Glutamatergic neuron (in vitro differentiated cells): ENCODE measurements around the gene AGTRAP. TPM values are rescaled to one million over a fixed set of nuclear protein-coding genes. Genes with fewer than 3 reads are reported as not detected.

Source experiments
- DNase-seq: peaks from one replicate; pipeline ENCODE4 v3.0.0; 2022
- H3K27ac Mint-ChIP-seq: one replicate; pipeline ENCODE4 v1.8.0; 2020; ENCODE audit warnings: mild to moderate bottlenecking, mixed read lengths, inconsistent platforms; ENCODE audit not compliant: unreplicated experiment
- H3K27me3 Mint-ChIP-seq: one replicate; pipeline ENCODE4 v1.8.0; 2020; ENCODE audit warnings: mild to moderate bottlenecking, moderate library complexity, mixed read lengths, inconsistent platforms; ENCODE audit not compliant: unreplicated experiment
- H3K36me3 Mint-ChIP-seq: one replicate; pipeline ENCODE4 v1.8.0; 2020; ENCODE audit warnings: mild to moderate bottlenecking, mixed read lengths, inconsistent platforms; ENCODE audit not compliant: unreplicated experiment
- H3K4me1 Mint-ChIP-seq: one replicate; pipeline ENCODE4 v1.8.0; 2020; ENCODE audit warnings: mild to moderate bottlenecking, low read depth, mixed read lengths, inconsistent platforms; ENCODE audit not compliant: unreplicated experiment
- H3K4me3 Mint-ChIP-seq: one replicate; pipeline ENCODE4 v1.8.0; 2020; ENCODE audit warnings: mild to moderate bottlenecking, mixed read lengths, inconsistent platforms; ENCODE audit not compliant: unreplicated experiment
- H3K9me3 Mint-ChIP-seq: one replicate; pipeline ENCODE4 v1.8.0; 2020; ENCODE audit warnings: mild to moderate bottlenecking, moderate library complexity, mixed read lengths, inconsistent platforms; ENCODE audit not compliant: unreplicated experiment
- total RNA-seq: library from RNA; stranded (reverse); fragmentation: NEBNext Ultra II Directional; extraction: Animal tissue kit (Norgen Biotek cat#: 25700); gene quantifications from one replicate; pipeline ENCODE4 v1.2.1, GENCODE V29; 2021; ENCODE audit not compliant: unreplicated experiment
- TF ChIP-seq, protein P1 (sequence below): fragments of 200-600 bp; sonication (generic); IDR thresholded peaks from one replicate; pipeline ENCODE4 v1.5.0; 2021; ENCODE audit not compliant: partially characterized antibody, unreplicated experiment

The AGTRAP gene
- total RNA-seq, 1 donor from 2014 or later = 6.1 TPM

DNA sequence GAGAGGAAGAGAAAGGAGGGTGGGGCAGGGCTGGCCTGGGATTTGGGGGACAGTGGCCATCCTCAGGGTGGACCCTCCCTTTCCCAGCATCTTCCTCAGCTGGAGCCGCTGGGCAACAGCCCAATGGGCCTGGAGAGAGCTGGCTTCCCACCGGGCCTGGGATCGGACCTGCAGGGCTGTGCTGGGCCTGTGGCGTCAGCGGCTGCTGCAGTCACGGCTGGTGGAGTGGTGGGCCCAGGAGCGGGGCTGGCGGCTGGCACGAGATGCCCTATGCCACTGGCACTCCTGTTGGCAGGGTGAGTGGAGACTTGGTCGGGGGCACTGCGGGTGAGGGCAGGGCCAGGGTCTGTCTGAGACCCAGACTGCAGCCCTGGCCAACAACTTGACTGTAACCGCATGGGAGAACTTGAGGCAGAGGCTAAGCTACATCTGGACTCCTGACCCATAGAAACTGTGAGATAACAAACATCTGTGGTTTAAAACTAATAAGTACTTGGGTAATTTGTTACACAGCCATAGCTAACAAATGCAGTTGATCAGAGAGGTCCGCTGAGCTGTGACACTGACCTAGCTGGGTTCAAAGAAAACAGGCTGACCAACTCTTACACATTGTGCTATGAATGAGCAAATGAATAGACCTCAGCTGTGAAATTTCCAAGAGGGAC lies 43.9 kb downstream of the AGTRAP start:
- Mint-ChIP-seq H3K27me3 (no peaks in the 10 kb centered on the region), H3K4me1 (no peaks in the 10 kb centered on the region), H3K4me3 (no peak overlapping the region), H3K9me3 (peaks cover 2% of the 10 kb centered on the region), H3K36me3 (no peaks in the 10 kb centered on the region), H3K27ac (no peak overlapping the region)
- no peak for DNase-seq
- TF ChIP-seq, protein P1, sequence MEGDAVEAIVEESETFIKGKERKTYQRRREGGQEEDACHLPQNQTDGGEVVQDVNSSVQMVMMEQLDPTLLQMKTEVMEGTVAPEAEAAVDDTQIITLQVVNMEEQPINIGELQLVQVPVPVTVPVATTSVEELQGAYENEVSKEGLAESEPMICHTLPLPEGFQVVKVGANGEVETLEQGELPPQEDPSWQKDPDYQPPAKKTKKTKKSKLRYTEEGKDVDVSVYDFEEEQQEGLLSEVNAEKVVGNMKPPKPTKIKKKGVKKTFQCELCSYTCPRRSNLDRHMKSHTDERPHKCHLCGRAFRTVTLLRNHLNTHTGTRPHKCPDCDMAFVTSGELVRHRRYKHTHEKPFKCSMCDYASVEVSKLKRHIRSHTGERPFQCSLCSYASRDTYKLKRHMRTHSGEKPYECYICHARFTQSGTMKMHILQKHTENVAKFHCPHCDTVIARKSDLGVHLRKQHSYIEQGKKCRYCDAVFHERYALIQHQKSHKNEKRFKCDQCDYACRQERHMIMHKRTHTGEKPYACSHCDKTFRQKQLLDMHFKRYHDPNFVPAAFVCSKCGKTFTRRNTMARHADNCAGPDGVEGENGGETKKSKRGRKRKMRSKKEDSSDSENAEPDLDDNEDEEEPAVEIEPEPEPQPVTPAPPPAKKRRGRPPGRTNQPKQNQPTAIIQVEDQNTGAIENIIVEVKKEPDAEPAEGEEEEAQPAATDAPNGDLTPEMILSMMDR = no peak

DNA sequence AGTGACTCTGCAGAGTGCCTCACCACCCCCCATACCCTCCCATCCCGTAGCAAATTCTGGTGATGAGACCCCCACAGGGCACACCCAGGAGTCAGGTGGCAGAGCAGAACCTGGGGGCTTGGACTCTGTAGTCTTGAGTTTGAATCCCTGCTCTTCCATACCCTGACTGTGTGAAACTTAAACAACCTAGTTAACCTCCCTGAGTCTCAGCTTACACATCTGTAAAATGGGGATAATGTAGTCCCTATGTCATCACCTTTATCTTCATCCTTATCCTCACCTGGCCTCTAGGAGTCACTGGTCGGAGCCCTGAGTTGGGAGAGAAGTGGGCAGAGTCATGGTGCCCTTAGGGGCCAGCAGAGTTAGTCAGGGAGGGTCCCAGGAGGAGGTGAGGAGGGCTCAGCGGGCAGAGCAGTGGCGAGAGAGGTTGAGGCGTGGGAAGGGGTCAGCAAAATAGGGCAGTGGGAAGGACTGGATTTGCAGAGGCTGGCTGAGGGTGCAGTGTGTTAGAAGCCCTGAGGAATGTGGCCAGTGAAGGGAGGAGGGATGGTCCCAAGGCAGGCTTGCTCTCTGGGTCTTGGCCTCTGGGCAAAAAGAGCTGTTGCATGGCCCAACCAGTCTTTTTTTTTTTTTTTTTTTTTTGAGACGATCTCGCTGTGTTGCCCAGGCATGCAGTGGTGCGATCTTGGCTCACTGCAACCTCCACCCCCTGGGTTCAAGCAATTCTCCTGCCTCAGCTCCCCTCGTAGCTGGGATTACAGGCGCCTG lies 44.6 kb downstream of the AGTRAP start:
- H3K4me3 Mint-ChIP-seq = no peak overlapping the region
- no peaks in the 10 kb centered on the region for H3K27me3 Mint-ChIP-seq
- peaks cover 2% of the 10 kb centered on the region for H3K9me3 Mint-ChIP-seq
- H3K4me1 Mint-ChIP-seq = peaks cover 2% of the 10 kb centered on the region
- DNase-seq = no peak
- H3K27ac Mint-ChIP-seq = no peak overlapping the region
- TF ChIP-seq, protein P1 = no peak
- no peaks in the 10 kb centered on the region for H3K36me3 Mint-ChIP-seq

DNA sequence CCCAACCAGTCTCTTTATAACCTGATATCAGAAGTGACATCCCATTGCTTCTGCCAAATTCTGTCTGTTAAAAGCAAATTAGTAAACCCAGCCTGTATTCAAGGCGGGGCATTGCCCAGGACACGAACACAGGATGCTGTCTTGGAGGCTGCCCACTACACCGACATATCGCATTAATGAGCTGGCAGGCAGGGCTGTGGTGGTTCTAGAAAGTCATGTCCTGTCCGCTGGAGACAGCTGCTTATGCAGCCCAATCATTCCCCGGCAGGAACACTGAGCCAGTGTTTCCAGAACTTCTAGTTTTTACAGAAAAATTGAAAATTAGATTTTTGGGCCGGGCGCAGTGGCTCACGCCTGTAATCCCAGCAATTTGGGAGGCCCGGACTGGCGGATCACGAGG lies 45.4 kb downstream of the AGTRAP start:
- Mint-ChIP-seq H3K4me3 (no peak overlapping the region), H3K4me1 (peaks cover 2% of the 10 kb centered on the region), H3K27me3 (no peaks in the 10 kb centered on the region), H3K9me3 (peaks cover 4% of the 10 kb centered on the region), H3K27ac (no peak overlapping the region), H3K36me3 (no peaks in the 10 kb centered on the region)
- TF ChIP-seq, protein P1 = no peak
- DNase-seq = no peak

DNA sequence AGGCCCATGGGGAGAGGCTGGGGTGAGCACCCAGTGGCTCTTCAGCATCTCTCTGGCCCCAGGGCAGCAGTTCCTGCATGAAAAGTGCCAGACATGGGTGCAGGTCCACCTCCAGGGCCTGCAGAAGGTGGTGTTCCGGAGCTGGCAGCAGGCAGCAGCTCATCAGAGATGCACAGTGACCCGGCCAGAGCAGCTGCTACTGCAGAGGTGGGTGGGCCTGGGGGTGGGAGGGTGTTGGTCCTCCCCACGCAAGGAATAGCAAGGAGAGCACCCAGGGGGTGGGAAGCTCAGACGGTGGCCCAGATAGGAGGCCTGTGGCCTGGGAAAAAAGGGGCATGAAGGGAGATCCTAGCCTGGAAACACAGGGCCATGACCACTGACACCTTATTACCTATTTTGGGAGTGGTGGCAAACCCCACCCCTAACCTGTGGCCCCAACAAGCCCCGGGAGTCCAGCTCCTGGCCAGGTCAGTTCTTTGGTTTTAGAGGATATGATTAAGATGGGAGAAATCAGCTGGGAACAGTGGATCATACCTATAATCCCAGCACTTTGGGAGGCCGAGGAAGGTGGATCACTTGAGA lies 46.3 kb downstream of the AGTRAP start:
- Mint-ChIP-seq H3K27ac (no peak overlapping the region), H3K9me3 (peaks cover 2% of the 10 kb centered on the region), H3K4me1 (peaks cover 2% of the 10 kb centered on the region), H3K27me3 (no peaks in the 10 kb centered on the region), H3K4me3 (no peak overlapping the region), H3K36me3 (no peaks in the 10 kb centered on the region)
- no peak for DNase-seq
- TF ChIP-seq, protein P1 = no peak

DNA sequence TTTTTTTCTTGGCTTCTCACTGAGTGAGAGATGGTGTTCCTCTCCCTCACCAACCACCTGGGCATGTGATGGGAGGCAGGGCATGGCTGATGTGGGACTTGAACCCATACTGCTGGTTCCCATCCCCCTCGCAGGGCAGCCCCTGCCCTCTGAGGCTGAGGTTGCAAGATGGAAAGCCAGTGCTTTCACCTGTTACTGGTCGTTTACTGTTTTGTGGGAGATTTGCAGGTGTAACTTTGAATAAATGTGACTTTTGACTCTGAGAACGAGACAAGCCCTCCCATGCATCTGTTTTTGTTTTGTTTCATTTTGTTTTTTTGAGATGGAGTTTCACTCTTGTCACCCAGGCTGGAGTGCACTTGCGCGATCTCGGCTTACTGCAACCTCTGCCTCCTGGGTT lies 47.6 kb downstream of the AGTRAP start:
- no peak overlapping the region for H3K27ac Mint-ChIP-seq
- no peak overlapping the region for H3K4me3 Mint-ChIP-seq

More for the DNA sequence above, 47.6 kb downstream of the AGTRAP start:
- peaks cover 5% of the 10 kb centered on the region for H3K27me3 Mint-ChIP-seq
- H3K36me3 Mint-ChIP-seq = no peaks in the 10 kb centered on the region
- TF ChIP-seq, protein P1 = no peak
- peaks cover 4% of the 10 kb centered on the region for H3K9me3 Mint-ChIP-seq
- no peak for DNase-seq
- H3K4me1 Mint-ChIP-seq = peaks cover 4% of the 10 kb centered on the region
